Mammary epithelial cell (primary cell): Measurements from ENCODE around the gene TTLL11.

ENCODE experiments used
- EZH2 ChIP-seq: IDR thresholded peaks from 2 replicates; pipeline ENCODE4 v1.6.1; 2012; ENCODE audit warnings: low read length, inconsistent platforms, borderline replicate concordance
- TF ChIP-seq, protein P1 (sequence below), 2 donors: IDR thresholded peaks in 1 of 2; conservative IDR thresholded peaks in 1 of 2; 2 replicates each; pipeline ENCODE4 v1.5.1; 2011 to 2012; ENCODE audit warnings: inconsistent platforms in 2 of 2, low read length in 2 of 2, mild to moderate bottlenecking in 2 of 2, control low read depth in 1 of 2, low read depth in 1 of 2; ENCODE audit not compliant: insufficient read depth in 1 of 2; ENCODE audit errors: extremely low read depth in 1 of 2

DNA sequence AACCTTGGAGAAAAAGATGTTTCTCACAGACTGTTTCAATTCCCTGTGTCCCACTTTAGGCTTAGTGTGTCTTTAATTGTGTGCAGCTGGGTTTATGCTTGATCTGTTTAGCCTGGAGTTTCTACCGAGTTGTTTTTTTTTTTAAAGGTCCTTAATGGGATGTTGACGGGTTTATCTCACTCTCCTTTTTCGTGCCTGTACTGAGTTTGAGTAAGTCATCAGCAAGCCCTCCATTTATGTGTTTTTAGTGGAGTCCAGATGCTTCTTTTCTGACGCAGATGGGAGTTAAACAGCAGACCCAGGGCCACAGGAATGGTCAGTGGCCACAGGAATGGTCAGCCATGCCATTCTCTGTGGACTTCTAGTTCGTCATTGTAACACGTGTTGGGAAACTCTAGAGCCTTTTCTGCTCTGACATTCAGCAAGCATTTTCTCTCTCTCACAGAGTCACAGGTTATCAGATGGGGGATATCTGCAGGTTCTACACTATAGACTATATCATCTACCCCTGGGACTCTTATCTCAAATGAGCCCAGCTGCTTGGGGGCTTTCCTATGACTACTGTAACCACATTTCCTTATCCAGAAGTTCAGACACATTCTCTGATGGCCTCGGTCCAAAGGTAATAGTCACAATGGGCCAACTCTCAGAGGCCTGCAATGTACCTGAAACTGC lies 190.5 kb downstream of the TTLL11 start:
- no peak for TF ChIP-seq EZH2
- TF ChIP-seq, protein P1, sequence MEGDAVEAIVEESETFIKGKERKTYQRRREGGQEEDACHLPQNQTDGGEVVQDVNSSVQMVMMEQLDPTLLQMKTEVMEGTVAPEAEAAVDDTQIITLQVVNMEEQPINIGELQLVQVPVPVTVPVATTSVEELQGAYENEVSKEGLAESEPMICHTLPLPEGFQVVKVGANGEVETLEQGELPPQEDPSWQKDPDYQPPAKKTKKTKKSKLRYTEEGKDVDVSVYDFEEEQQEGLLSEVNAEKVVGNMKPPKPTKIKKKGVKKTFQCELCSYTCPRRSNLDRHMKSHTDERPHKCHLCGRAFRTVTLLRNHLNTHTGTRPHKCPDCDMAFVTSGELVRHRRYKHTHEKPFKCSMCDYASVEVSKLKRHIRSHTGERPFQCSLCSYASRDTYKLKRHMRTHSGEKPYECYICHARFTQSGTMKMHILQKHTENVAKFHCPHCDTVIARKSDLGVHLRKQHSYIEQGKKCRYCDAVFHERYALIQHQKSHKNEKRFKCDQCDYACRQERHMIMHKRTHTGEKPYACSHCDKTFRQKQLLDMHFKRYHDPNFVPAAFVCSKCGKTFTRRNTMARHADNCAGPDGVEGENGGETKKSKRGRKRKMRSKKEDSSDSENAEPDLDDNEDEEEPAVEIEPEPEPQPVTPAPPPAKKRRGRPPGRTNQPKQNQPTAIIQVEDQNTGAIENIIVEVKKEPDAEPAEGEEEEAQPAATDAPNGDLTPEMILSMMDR (conservative IDR thresholded peaks at IDR 0.05 in 1 of 2, IDR thresholded peaks at IDR 0.05 in 1 of 2; ENCODE audit: extremely low read depth in 1 of 2, insufficient read depth in 1 of 2, low read depth in 1 of 2, low read length in 2 of 2): no peak
